IPS DF 4.7 (cell line): ENCODE data around the gene SLAMF6.
"Not testable (repeated sequence)": the region's sequence is repeated elsewhere in the genome, so short reads cannot be mapped to it uniquely, and the experiment has no call there.

Experiments
- DNase-seq: peaks from one replicate; pipeline ENCODE4 v3.0.0-alpha.2; 2013; ENCODE audit warnings: low spot score; ENCODE audit errors: extremely low read depth

The SLAMF6 gene

GRCh38 chr1:160522622-160523345 is at the start of gene SLAMF6:
SLAMF6 (minus strand) TSS chr1:160523255; CDS start chr1:160523192, 63 bp downstream.
- DNase-seq = no peak

- DNase-seq = no peak
Observed at GRCh38 chr1:160570840-160571239, 47.8 kb upstream of the SLAMF6 start.

- no peak for DNase-seq
Observed at GRCh38 chr1:160569806-160570205, 46.8 kb upstream of the SLAMF6 start.

- no peak for DNase-seq
Observed at GRCh38 chr1:160567858-160568682, 45.0 kb upstream of the SLAMF6 start.

GRCh38 chr1:160567341-160567740 is 44.3 kb upstream of the SLAMF6 start:
- DNase-seq = no peak

- no peak for DNase-seq
Observed at GRCh38 chr1:160565564-160565963, 42.5 kb upstream of the SLAMF6 start.

GRCh38 chr1:160563230-160563629 is 40.2 kb upstream of the SLAMF6 start:
- not testable (repeated sequence) for DNase-seq

GRCh38 chr1:160562745-160563144 is 39.7 kb upstream of the SLAMF6 start:
- DNase-seq = not testable (repeated sequence)

- DNase-seq = no peak
Observed at GRCh38 chr1:160560806-160561205, 37.8 kb upstream of the SLAMF6 start.

- no peak for DNase-seq
Observed at GRCh38 chr1:160560045-160560705, 37.1 kb upstream of the SLAMF6 start.

GRCh38 chr1:160559437-160559836 is 36.4 kb upstream of the SLAMF6 start:
- not testable (repeated sequence) for DNase-seq

GRCh38 chr1:160558660-160559380 is 35.8 kb upstream of the SLAMF6 start:
- DNase-seq = no peak

- DNase-seq = no peak
Observed at GRCh38 chr1:160553778-160554177, 30.7 kb upstream of the SLAMF6 start.

- no peak for DNase-seq
Observed at GRCh38 chr1:160552425-160552824, 29.4 kb upstream of the SLAMF6 start.

- no peak for DNase-seq
Observed at GRCh38 chr1:160550572-160551034, 27.5 kb upstream of the SLAMF6 start.

GRCh38 chr1:160549665-160550006 is 26.6 kb upstream of the SLAMF6 start:
- no peak for DNase-seq

- no peak for DNase-seq
Observed at GRCh38 chr1:160548960-160549664, 26.1 kb upstream of the SLAMF6 start.

GRCh38 chr1:160548183-160548582 is 25.1 kb upstream of the SLAMF6 start:
- no peak for DNase-seq

- no peak for DNase-seq
Observed at GRCh38 chr1:160547422-160547821, 24.4 kb upstream of the SLAMF6 start.

- no peak for DNase-seq
Observed at GRCh38 chr1:160546942-160547341, 23.9 kb upstream of the SLAMF6 start.

GRCh38 chr1:160544647-160545046 is 21.6 kb upstream of the SLAMF6 start:
- no peak for DNase-seq
